ENCODE measurements around the gene TJP1.

DNA sequence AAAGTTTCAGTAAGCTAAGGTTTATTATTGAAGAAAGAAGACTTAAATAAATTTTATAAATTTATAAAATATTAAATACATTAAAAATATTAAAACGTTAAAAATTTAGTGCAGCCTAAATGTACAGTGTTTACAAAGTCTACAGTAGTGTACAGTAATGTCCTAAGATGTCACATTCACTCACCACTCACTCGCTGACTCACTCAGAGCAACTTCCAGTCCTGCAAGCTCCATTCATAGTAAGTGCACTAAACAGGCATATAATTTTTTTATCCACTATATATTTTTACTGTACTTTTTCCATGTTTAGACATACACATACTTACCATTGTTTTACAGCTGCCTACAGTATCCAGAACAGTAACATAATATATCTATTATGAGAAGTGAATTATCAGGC is 51.5 kb downstream of the TJP1 start:
- TF ChIP-seq, protein P1, sequence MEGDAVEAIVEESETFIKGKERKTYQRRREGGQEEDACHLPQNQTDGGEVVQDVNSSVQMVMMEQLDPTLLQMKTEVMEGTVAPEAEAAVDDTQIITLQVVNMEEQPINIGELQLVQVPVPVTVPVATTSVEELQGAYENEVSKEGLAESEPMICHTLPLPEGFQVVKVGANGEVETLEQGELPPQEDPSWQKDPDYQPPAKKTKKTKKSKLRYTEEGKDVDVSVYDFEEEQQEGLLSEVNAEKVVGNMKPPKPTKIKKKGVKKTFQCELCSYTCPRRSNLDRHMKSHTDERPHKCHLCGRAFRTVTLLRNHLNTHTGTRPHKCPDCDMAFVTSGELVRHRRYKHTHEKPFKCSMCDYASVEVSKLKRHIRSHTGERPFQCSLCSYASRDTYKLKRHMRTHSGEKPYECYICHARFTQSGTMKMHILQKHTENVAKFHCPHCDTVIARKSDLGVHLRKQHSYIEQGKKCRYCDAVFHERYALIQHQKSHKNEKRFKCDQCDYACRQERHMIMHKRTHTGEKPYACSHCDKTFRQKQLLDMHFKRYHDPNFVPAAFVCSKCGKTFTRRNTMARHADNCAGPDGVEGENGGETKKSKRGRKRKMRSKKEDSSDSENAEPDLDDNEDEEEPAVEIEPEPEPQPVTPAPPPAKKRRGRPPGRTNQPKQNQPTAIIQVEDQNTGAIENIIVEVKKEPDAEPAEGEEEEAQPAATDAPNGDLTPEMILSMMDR (IDR thresholded peaks at IDR 0.05), result no peak
- TF ChIP-seq EP300 (IDR thresholded peaks at IDR 0.05), result no peak
- TF ChIP-seq POLR2AphosphoS5 (IDR thresholded peaks at IDR 0.05), result no peak

Measured in suprapubic skin (tissue), 4 donors.